DMS53 (cell line): ENCODE measurements around the gene RNF181.
"Not testable (repeated sequence)": the region's sequence is repeated elsewhere in the genome, so short reads cannot be mapped to it uniquely, and the experiment has no call there.

ENCODE experiments used
- DNase-seq: peaks from one replicate; lab custom pipeline; 2025; lab: John Stamatoyannopoulos, UW

Gene RNF181

DNA sequence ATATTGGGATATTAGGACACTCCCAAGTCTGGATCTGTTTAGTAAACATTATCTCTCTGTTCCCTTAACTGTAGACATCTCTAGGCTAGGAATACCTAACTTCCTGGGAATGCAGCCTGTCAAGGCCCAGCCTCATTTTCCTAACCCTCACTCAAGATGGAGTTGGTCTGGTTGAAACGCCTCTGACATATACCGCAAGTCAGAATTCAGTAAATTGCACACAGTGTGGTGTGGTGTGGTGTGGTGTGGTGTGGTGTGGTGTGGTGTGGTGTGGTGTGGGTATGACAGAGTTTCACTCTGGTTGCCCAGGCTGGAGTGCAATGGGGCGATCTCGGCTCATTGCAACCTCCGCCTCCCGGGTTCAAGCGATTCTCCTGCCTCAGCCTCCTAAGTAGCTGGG lies 19.2 kb downstream of the RNF181 start:
- DNase-seq, result not testable (repeated sequence)

DNA sequence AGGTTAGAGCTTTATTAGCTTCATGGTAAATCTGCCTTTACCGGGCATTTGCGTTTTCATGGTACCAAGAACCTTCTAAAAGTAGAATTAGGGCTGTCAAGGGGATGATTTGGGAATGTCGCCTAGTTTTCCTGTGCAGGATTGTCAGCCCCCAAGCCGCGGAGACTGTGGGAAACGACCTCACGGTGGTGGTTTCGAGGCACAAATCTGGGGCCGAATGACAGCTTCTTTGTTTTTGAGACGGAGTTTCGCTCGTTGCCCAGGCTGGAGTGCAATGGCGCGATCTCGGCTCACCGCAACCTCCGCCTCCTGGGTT lies 19.8 kb downstream of the RNF181 start:
- DNase-seq, result no peak

DNA sequence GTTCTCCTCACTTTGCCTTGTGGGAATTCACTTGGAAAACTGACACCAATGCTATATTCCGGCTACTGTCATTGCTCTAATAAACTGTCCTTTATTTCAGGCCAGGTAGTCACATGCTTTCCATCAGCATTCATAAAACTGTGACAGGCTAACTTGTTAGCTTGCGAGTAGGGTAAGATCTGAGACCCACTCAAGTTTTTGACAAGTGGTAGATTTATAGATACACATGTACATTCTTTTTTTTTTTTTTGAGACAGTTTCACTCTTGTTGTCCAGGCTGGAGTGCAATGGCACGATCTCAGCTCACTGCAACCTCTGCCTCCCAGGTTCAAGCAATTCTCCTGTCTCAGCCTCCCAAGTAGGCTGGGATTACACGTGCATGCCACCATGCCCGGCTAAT lies 22.2 kb downstream of the RNF181 start:
- DNase-seq, result not testable (repeated sequence)

DNA sequence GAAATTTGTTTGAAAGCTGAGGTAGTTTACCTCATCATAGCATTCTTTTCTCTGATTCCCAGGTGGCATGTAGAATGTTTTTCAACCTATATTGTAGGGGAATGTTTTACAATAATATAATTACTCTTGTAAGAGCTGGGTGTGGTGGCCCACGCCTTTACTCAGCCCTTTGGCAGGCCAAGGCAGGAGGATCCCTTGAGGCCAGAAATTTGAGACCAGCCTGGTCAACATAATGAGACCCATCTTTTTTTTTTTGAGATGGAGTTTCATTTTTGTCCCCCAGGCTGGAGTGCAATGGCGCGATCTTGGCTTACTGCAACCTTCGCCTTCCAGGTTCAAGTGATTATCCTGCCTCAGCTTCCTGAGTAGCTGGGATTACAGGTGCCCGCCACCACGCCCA lies 24.1 kb downstream of the RNF181 start:
- no peak for DNase-seq

DNA sequence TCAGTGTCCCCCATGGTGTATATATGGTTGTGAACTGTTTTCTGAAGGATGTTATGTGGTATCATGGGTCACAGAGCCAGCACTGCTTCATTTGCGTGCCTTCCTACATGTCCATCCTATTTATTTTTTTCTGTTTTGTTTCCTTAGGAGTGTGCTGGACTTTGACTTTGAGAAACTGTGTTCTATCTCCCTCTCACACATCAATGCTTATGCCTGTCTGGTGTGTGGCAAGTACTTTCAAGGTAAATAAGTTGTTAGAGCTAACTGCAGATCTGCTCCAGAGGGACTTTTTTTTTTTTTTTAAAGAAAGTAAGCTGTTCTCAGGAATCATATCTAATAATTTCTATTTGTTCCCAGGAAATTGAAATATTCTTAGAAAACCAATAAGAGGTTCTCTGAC lies 25.8 kb downstream of the RNF181 start:
- no peak for DNase-seq

DNA sequence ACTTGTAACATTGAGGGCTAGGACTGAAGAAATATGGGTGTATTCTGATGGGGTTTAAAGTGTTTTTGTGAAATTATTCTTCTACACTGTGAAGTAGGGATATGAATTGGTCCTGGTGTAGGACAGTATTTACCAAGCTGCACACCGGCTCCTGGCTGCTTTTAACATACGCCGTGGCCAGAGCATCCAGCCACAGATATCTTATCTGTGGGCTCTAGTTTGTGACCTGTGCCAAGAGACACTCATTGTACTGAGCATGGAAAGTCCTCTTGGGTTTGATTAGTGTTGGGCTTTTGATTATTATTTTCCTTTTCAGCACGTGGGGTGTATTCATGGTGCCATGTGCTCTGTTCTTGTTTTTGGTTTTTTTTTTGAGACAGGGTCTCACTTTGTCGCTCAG lies 28.4 kb downstream of the RNF181 start:
- no peak for DNase-seq

DNA sequence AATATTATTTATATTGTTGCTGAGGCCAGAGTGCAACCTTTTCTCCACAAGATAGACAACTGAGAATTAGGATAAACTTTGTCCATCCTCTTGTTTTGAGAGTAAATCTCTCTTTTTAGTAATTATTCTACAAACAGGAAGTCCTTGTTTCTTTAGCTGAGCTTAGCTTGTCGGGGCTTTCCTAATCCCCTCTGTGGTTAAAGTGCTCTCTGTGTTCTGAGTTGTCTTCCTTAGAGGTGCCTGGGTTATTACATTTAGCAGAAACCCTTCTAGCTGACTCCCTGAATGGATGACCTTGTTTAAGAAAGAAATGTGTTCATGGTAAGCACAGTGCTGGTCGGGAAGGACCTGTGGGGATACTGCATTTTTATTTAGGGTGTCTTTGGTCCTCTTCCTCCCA lies 33.1 kb downstream of the RNF181 start:
- no peak for DNase-seq

DNA sequence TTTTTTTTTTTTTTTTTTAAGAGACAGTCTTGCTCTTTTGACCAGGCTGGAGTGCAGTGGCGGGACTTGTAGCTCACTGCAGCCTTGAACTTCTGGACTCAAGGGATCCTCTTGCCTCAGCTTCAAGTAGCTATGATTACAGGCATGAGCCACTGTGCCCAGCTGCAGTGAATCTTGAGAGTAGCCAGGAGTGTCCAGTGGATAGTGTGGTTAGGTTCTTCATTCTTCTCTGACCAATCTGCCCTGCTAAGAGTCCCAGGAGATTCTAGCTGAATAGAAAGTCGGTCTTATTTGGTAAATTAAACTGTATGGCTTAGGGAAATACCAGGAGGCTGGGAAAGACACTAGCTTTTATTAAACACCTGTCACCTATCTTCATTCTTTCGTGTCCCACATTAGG lies 35.8 kb downstream of the RNF181 start:
- DNase-seq, result no peak

DNA sequence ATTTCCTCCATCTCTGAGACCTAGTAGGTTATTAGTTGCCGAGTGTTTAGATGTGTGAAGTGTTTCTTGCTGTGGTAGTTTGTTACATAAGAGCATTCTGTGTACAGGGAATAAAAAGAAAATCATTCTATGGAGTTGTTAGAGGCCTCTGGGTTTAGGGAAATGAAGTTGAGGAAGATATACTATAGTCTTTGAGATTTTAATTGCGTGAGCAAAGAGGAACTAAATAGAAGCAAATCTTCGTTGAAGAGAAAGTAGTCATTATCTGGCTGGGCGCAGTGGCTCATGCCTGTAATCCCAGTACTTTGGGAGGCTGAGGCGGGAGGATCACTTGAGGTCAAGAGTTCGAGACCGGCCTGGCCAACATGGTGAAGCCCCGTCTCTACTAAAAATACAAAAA lies 39.5 kb downstream of the RNF181 start:
- DNase-seq, result no peak

DNA sequence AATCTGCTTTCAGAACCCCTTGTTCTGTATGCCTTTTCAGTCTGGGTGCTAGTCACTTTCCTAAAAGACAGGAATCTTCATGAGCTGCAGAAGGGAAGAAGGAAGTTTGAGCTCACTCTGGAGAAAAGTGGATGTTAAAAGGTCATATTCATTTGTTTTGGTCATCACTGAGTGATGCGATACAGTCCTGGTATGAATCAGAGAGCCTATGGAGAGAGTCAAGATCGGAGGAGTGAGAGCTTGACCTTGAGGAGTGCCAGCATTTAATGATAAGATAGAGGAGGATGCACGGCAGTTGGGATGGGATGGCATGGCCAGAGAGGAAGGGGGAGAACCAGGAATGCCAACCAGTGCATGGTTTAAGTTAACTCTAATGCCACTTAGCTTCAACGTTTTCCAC lies 40.1 kb downstream of the RNF181 start:
- DNase-seq, result no peak

DNA sequence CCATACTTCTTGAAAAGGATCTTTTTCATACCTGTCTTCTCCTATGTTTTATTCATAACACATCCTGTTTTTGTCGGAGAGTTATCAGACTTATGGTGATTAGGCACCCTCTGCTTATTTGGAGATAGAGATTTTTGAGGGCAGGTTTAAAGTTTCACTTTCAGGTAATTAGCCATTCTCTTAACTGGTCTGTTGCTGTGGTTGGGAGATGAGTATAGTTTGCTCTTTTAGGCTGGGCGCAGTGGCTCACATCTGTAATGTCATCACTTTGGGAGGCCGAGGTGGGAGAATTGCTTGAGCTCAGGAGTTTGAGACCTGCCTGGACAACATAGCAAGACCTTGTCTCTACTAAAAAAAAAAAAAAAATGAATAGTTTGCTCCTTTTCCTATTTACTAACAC lies 47.2 kb downstream of the RNF181 start:
- DNase-seq, result no peak

DNA sequence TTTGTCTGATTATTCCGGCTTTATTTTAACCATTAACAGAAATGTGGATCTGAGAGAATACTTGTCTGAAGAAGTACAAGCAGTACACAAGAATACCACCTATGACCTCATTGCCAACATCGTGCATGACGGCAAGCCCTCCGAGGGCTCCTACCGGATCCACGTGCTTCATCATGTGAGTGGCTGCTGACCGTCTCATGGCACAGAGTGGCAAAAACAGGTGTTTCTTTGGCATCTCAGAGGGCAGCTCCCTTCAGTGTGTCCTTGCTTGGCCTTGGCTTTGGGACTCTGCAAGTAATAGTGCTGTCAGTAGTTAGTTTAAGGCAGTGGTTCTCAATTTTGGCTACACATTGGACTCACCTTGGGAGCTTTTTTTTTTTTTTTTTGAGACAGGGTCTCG lies 49.4 kb downstream of the RNF181 start:
- DNase-seq, result no peak

DNA sequence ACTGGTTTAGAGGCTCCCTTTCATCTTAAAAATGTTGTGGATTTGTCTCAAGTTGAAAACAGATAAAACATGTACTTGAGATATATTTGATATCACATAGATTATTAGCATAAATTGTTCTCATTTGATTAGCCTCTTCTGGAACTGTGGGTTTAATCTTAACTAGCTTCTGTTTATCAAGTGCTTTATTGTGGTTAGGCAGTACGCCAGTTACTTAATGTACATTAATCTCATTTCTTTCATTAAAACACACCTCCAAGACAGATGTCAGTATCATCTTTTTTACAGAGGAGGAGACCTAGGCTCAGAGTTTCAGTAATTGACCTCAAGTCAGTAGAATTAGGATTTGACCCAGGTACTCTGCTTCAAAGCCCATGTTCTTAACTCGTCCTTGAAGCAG lies 50.6 kb downstream of the RNF181 start:
- DNase-seq, result no peak
